Neural cell (in vitro differentiated cells): Measurements from ENCODE around the gene GALNT10. TPM values are rescaled to one million over a fixed set of nuclear protein-coding genes. Genes with fewer than 3 reads are reported as not detected.

ENCODE experiments used
- H2AFZ ChIP-seq: fragments of 200-600, 300-800 bp; sonication (generic), shearing (Covaris generic); 2 replicates; pipeline ENCODE4 v1.6.0; 2014; ENCODE audit warnings: low read depth, mild to moderate bottlenecking, antibody characterized with exemption, low read length, moderate library complexity
- H3F3A ChIP-seq: fragments of 200-600 bp; shearing (Covaris generic); 2 replicates; pipeline ENCODE4 v1.6.1; 2016; ENCODE audit warnings: mild to moderate bottlenecking, moderate library complexity, mixed read lengths, antibody characterized with exemption, low read length; ENCODE audit not compliant: insufficient read depth, poor library complexity, severe bottlenecking
- H3K27ac ChIP-seq: fragments of 200-600, 300-800 bp; sonication (generic), shearing (Covaris generic); 2 replicates; pipeline ENCODE4 v1.5.1; 2014; ENCODE audit warnings: mild to moderate bottlenecking, low read length, moderate library complexity
- H3K27me3 ChIP-seq: fragments of 300-800, 200-600 bp; sonication (generic), shearing (Covaris generic); 2 replicates; pipeline ENCODE4 v1.6.0; 2014; ENCODE audit warnings: mild to moderate bottlenecking, low read depth, low read length, moderate library complexity; ENCODE audit not compliant: insufficient read depth
- H3K36me3 ChIP-seq: fragments of 300-800, 200-600 bp; sonication (generic), shearing (Covaris generic); 2 replicates; pipeline ENCODE4 v1.5.1; 2014; ENCODE audit warnings: mild to moderate bottlenecking, antibody characterized with exemption, low read length, moderate library complexity; ENCODE audit not compliant: insufficient read depth
- H3K4me2 ChIP-seq: fragments of 300-800, 200-600 bp; sonication (generic), shearing (Covaris generic); 2 replicates; pipeline ENCODE4 v1.6.0; 2014; ENCODE audit warnings: mild to moderate bottlenecking, low read length
- H3K4me3 ChIP-seq: fragments of 300-800, 200-600 bp; sonication (generic), shearing (Covaris generic); 2 replicates; pipeline ENCODE4 v1.5.1; 2014; ENCODE audit warnings: mild to moderate bottlenecking, low read length, moderate library complexity
- H3K79me2 ChIP-seq: fragments of 200-600 bp; shearing (Covaris generic); replicated peaks from 2 replicates; pipeline ENCODE4 v1.6.0; 2014; ENCODE audit warnings: mild to moderate bottlenecking, low read length, moderate library complexity; ENCODE audit not compliant: insufficient read depth
- H3K9ac ChIP-seq: fragments of 300-800, 200-600 bp; sonication (generic), shearing (Covaris generic); 2 replicates; pipeline ENCODE4 v1.6.1; 2016; ENCODE audit warnings: mild to moderate bottlenecking, low read length, mixed read lengths
- H3K9me2 ChIP-seq: fragments of 200-600 bp; shearing (Covaris generic); 2 replicates; pipeline ENCODE4 v1.6.1; 2016; ENCODE audit warnings: mild to moderate bottlenecking, low read length, mixed read lengths; ENCODE audit not compliant: insufficient read depth
- H3K9me3 ChIP-seq: fragments of 200-600, 300-800 bp; sonication (generic), shearing (Covaris generic); 2 replicates; pipeline ENCODE4 v1.6.1; 2016; ENCODE audit warnings: mild to moderate bottlenecking, mixed run types, low read length, moderate library complexity, mixed read lengths
- H4K20me1 ChIP-seq: fragments of 200-600 bp; shearing (Covaris generic); 2 replicates; pipeline ENCODE4 v1.6.1; 2016; ENCODE audit warnings: mild to moderate bottlenecking, mixed run types; ENCODE audit not compliant: insufficient read depth
- EP300 ChIP-seq: fragments of 450-650 bp; conservative IDR thresholded peaks from 2 replicates; pipeline ENCODE4 v1.6.1; 2014; ENCODE audit warnings: antibody characterized with exemption, mild to moderate bottlenecking, moderate library complexity; ENCODE audit not compliant: poor library complexity, severe bottlenecking
- EZH2 ChIP-seq: fragments of 200-600, 300-800 bp; shearing (Covaris generic), sonication (generic); IDR thresholded peaks from 2 replicates; pipeline ENCODE4 v1.6.1; 2014; ENCODE audit warnings: antibody characterized with exemption, low read length, borderline replicate concordance, mild to moderate bottlenecking; ENCODE audit not compliant: insufficient read depth, poor library complexity, severe bottlenecking
- MXI1 ChIP-seq: fragments of 450-650 bp; conservative IDR thresholded peaks from 2 replicates; pipeline ENCODE4 v1.6.1; 2014; ENCODE audit warnings: antibody characterized with exemption, mild to moderate bottlenecking; ENCODE audit not compliant: poor library complexity, severe bottlenecking
- POLR2AphosphoS5 ChIP-seq: IDR thresholded peaks from 2 replicates; pipeline ENCODE4 v1.6.1; 2012
- RAD21 ChIP-seq: fragments of 450-650 bp; conservative IDR thresholded peaks from 2 replicates; pipeline ENCODE4 v1.6.1; 2014; ENCODE audit warnings: antibody characterized with exemption, mild to moderate bottlenecking, moderate library complexity
- SMC3 ChIP-seq: fragments of 450-650 bp; conservative IDR thresholded peaks from 2 replicates; pipeline ENCODE4 v1.6.1; 2014; ENCODE audit warnings: antibody characterized with exemption, mild to moderate bottlenecking, moderate library complexity; ENCODE audit not compliant: poor library complexity
- TAF1 ChIP-seq: IDR thresholded peaks from 2 replicates; pipeline ENCODE4 v1.6.1; 2012; ENCODE audit warnings: low read depth
- polyA plus RNA-seq: library from polyadenylated mRNA; depleted of rRNA; stranded (reverse); fragments of >200 nt; gene quantifications from 2 replicates; pipeline ENCODE4 v1.2.3, GENCODE V29; 2014
- TF ChIP-seq, protein P1 (sequence below): IDR thresholded peaks from 2 replicates; pipeline ENCODE4 v1.6.1; 2012; ENCODE audit warnings: borderline replicate concordance
- TF ChIP-seq, protein P2 (sequence below): fragments of 450-650 bp; IDR thresholded peaks from 2 replicates; pipeline ENCODE4 v1.5.1; 2014; ENCODE audit warnings: antibody characterized with exemption, mild to moderate bottlenecking, moderate library complexity; ENCODE audit not compliant: poor library complexity, severe bottlenecking

GALNT10 gene
- polyA plus RNA-seq, 1 donor from 2014 or later = 3.1 TPM

DNA sequence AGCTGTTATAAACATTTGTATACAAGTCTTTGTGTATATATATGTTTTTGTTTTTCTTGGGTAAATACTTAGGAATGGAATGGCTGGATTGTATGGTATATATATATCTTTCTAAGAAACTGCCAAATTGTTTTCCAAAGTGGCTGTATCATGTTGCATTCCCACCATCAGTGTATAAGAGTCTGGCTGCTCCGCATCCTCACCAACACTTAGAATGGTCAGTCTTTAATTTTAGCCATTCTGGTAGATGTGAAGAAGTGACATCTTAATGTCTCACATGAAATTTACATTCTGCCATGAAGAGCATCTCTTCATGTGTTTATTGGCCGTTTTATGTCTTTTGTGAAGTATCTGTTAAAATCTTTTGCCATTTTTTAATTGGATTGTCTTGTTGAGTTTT, 31.9 kb downstream of the GALNT10 start:
- Histone ChIP-seq H3K9me2 (no peaks in the 10 kb centered on the region), H3K9ac (no peak overlapping the region), H3K4me3 (no peak overlapping the region), H3F3A (no peaks in the 10 kb centered on the region), H3K27ac (no peak overlapping the region), H3K9me3 (peaks cover 4% of the 10 kb centered on the region), H3K36me3 (no peaks in the 10 kb centered on the region), H3K79me2 (no peaks in the 10 kb centered on the region), H4K20me1 (no peaks in the 10 kb centered on the region), H3K4me2 (no peak overlapping the region), H3K27me3 (no peaks in the 10 kb centered on the region), H2AFZ (no peak overlapping the region)
- TF ChIP-seq EZH2 = no peak
- no peak for TF ChIP-seq SMC3
- no peak for TF ChIP-seq MXI1
- TF ChIP-seq, protein P1, sequence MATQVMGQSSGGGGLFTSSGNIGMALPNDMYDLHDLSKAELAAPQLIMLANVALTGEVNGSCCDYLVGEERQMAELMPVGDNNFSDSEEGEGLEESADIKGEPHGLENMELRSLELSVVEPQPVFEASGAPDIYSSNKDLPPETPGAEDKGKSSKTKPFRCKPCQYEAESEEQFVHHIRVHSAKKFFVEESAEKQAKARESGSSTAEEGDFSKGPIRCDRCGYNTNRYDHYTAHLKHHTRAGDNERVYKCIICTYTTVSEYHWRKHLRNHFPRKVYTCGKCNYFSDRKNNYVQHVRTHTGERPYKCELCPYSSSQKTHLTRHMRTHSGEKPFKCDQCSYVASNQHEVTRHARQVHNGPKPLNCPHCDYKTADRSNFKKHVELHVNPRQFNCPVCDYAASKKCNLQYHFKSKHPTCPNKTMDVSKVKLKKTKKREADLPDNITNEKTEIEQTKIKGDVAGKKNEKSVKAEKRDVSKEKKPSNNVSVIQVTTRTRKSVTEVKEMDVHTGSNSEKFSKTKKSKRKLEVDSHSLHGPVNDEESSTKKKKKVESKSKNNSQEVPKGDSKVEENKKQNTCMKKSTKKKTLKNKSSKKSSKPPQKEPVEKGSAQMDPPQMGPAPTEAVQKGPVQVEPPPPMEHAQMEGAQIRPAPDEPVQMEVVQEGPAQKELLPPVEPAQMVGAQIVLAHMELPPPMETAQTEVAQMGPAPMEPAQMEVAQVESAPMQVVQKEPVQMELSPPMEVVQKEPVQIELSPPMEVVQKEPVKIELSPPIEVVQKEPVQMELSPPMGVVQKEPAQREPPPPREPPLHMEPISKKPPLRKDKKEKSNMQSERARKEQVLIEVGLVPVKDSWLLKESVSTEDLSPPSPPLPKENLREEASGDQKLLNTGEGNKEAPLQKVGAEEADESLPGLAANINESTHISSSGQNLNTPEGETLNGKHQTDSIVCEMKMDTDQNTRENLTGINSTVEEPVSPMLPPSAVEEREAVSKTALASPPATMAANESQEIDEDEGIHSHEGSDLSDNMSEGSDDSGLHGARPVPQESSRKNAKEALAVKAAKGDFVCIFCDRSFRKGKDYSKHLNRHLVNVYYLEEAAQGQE = no peak
- TF ChIP-seq TAF1 = no peak
- TF ChIP-seq POLR2AphosphoS5 = no peak
- TF ChIP-seq, protein P2, sequence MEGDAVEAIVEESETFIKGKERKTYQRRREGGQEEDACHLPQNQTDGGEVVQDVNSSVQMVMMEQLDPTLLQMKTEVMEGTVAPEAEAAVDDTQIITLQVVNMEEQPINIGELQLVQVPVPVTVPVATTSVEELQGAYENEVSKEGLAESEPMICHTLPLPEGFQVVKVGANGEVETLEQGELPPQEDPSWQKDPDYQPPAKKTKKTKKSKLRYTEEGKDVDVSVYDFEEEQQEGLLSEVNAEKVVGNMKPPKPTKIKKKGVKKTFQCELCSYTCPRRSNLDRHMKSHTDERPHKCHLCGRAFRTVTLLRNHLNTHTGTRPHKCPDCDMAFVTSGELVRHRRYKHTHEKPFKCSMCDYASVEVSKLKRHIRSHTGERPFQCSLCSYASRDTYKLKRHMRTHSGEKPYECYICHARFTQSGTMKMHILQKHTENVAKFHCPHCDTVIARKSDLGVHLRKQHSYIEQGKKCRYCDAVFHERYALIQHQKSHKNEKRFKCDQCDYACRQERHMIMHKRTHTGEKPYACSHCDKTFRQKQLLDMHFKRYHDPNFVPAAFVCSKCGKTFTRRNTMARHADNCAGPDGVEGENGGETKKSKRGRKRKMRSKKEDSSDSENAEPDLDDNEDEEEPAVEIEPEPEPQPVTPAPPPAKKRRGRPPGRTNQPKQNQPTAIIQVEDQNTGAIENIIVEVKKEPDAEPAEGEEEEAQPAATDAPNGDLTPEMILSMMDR = no peak
- no peak for TF ChIP-seq EP300
- TF ChIP-seq RAD21 = no peak

DNA sequence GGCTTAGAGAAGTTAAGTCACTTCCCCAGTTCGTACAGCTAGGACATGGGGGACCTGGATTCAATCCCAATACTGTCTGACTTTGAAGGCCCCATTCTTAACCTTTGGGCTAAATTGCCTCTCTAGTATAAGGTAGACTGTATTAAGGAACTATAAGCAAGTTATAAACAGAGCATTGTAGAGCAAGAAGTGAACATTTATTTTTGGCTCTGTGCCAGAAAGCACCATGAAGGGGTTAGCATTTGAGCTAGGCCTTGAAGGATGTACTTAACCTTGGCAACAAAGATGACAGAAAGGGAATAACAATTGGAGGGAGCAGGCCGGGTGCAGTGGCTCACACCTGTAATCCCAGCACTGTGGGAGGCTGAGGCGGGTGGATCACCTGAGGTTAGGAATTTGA, 32.8 kb downstream of the GALNT10 start:
- no peaks in the 10 kb centered on the region for H3K79me2 ChIP-seq
- no peaks in the 10 kb centered on the region for H3K9me2 ChIP-seq
- no peak overlapping the region for H2AFZ ChIP-seq
- no peaks in the 10 kb centered on the region for H3K36me3 ChIP-seq
- no peaks in the 10 kb centered on the region for H4K20me1 ChIP-seq
- H3K27me3 ChIP-seq = no peaks in the 10 kb centered on the region
- H3K9ac ChIP-seq = no peak overlapping the region
- no peaks in the 10 kb centered on the region for H3F3A ChIP-seq
- H3K4me3 ChIP-seq = no peak overlapping the region
- H3K9me3 ChIP-seq = peaks cover 4% of the 10 kb centered on the region
- TF ChIP-seq POLR2AphosphoS5 (no peak), MXI1 (no peak), TAF1 (no peak), RAD21 (no peak), EZH2 (no peak), SMC3 (no peak), EP300 (no peak)
- TF ChIP-seq, protein P2 = no peak
- TF ChIP-seq, protein P1 = no peak
- no peak overlapping the region for H3K27ac ChIP-seq
- no peak overlapping the region for H3K4me2 ChIP-seq
